Measurements from ENCODE around the gene OPA1. TPM values are rescaled to one million over a fixed set of nuclear protein-coding genes. Genes with fewer than 3 reads are reported as not detected.

Gene OPA1
- total RNA-seq, 1 experiment from 2014 or later: 72.0 TPM

- Histone ChIP-seq H3K4me3 (replicated peaks in 1 of 2; ENCODE audit: low read depth in 1 of 2, low read length in 2 of 2) (no peak overlapping the region), H4K20me1 (ENCODE audit: insufficient read depth) (no peaks in the 10 kb centered on the region), H3K27ac (ENCODE audit: low read depth, low read length) (no peak overlapping the region), H3K4me2 (ENCODE audit: low read length) (no peak overlapping the region), H3K36me3 (ENCODE audit: control insufficient read depth in 1 of 2, insufficient read depth in 2 of 2, low read length in 2 of 2) (no peaks in the 10 kb centered on the region), H3K27me3 (ENCODE audit: insufficient read depth, low read length) (no peaks in the 10 kb centered on the region), H2AFZ (ENCODE audit: low read depth, low read length, poor library complexity, severe bottlenecking) (no peak overlapping the region), H3K9ac (ENCODE audit: low read length) (no peak overlapping the region), H3K9me3 (ENCODE audit: control insufficient read depth in 1 of 2, insufficient read depth in 1 of 2, low read depth in 1 of 2, low read length in 2 of 2) (peaks cover 3 to 9% of the 10 kb centered on the region in 2 experiments; a peak in 2 of 4 replicates), H3K4me1 (ENCODE audit: control insufficient read depth in 1 of 2, insufficient read depth in 2 of 2, low read length in 2 of 2) (no peaks in the 10 kb centered on the region), H3K9me2 (ENCODE audit: insufficient read depth) (no peaks in the 10 kb centered on the region), H3K79me2 (ENCODE audit: insufficient read depth, low read length) (no peaks in the 10 kb centered on the region)
- DNase-seq (ENCODE audit: low read depth, low spot score) (no peak), ATAC-seq (no peak)
- ChIA-PET POLR2A (no interaction called here), CTCF (no interaction called here), RAD21 (ENCODE audit: low non-redundant PET in 1 of 2, low total read pairs in 2 of 2, uncharacterized antibody in 2 of 2, unreplicated experiment in 2 of 2) (no interaction called here)
- no peak for TF ChIP-seq ZBTB33 (IDR thresholded peaks at IDR 0.05; ENCODE audit: extremely low read depth, insufficient replicate concordance, low read length)
- no peak for TF ChIP-seq CEBPB (IDR thresholded peaks at IDR 0.05; ENCODE audit: low read depth)
- TF ChIP-seq POLR2A (IDR thresholded peaks at IDR 0.05; ENCODE audit: borderline replicate concordance, extremely low read depth, insufficient read depth, insufficient read length): no peak
- TF ChIP-seq ZNF274 (IDR thresholded peaks at IDR 0.05; ENCODE audit: low read depth, low read length): no peak
- no peak for TF ChIP-seq RAD21 (IDR thresholded peaks at IDR 0.05; ENCODE audit: low read depth)
- no peak for TF ChIP-seq EGR1 (IDR thresholded peaks at IDR 0.05; ENCODE audit: low read depth)
- TF ChIP-seq POLR2AphosphoS5 (IDR thresholded peaks at IDR 0.05; ENCODE audit: low read depth, low read length): no peak
- TF ChIP-seq TCF7L2 (IDR thresholded peaks at IDR 0.05; ENCODE audit: borderline replicate concordance, extremely low read depth, insufficient read depth, insufficient read length): no peak
- BruUV-seq (replicated peaks): no TSS peak
- intact Hi-C loops (cut with micrococcal nuclease): no loop called here
These were observed 119.9 kb downstream of the OPA1 start for GRCh38 chr3:193712938-193713337.

Measured in HCT116 (cell line).